Smooth muscle cell (in vitro differentiated cells): ENCODE results near the gene COL27A1. TPM values are rescaled to one million over a fixed set of nuclear protein-coding genes. Genes with fewer than 3 reads are reported as not detected.

ENCODE experiments used
- DNase-seq: peaks from one replicate; lab custom pipeline; 2025; ENCODE audit not compliant: unreplicated experiment; lab: John Stamatoyannopoulos, UW
- H2AFZ ChIP-seq: fragments of 200-600 bp; sonication (generic); 2 replicates; pipeline ENCODE4 v1.6.0; 2016; ENCODE audit warnings: antibody characterized with exemption, low read depth, mild to moderate bottlenecking
- H3F3A ChIP-seq: fragments of 200-600 bp; sonication (generic); 2 replicates; pipeline ENCODE4 v1.6.0; 2017; ENCODE audit warnings: antibody characterized with exemption, low read depth
- H3K27ac ChIP-seq: fragments of 200-600 bp; sonication (generic); 2 replicates; pipeline ENCODE4 v1.5.1; 2016; ENCODE audit warnings: low read depth, mild to moderate bottlenecking
- H3K27me3 ChIP-seq: fragments of 200-600 bp; sonication (generic); 2 replicates; pipeline ENCODE4 v1.6.1; 2016; ENCODE audit warnings: low read depth, mild to moderate bottlenecking
- H3K36me3 ChIP-seq: fragments of 200-600 bp; sonication (generic); 2 replicates; pipeline ENCODE4 v1.5.1; 2016; ENCODE audit warnings: low read depth
- H3K4me1 ChIP-seq: fragments of 200-600 bp; sonication (generic); 2 replicates; pipeline ENCODE4 v1.5.1; 2016; ENCODE audit warnings: low read depth
- H3K4me2 ChIP-seq: fragments of 200-600 bp; sonication (generic); 2 replicates; pipeline ENCODE4 v1.6.0; 2016; ENCODE audit warnings: mild to moderate bottlenecking
- H3K4me3 ChIP-seq: fragments of 200-600 bp; sonication (generic); 2 replicates; pipeline ENCODE4 v1.5.1; 2016; ENCODE audit warnings: mild to moderate bottlenecking
- H3K79me2 ChIP-seq: fragments of 200-600 bp; sonication (generic); 2 replicates; pipeline ENCODE4 v1.6.0; 2016; ENCODE audit warnings: low read depth, mild to moderate bottlenecking
- H3K9ac ChIP-seq: fragments of 200-600 bp; sonication (generic); 2 replicates; pipeline ENCODE4 v1.6.0; 2016; ENCODE audit warnings: low read depth
- H3K9me3 ChIP-seq: fragments of 200-600 bp; sonication (generic); replicated peaks from 2 replicates; pipeline ENCODE4 v1.5.1; 2016; ENCODE audit warnings: low read depth
- H4K20me1 ChIP-seq: fragments of 200-600 bp; sonication (generic); 2 replicates; pipeline ENCODE4 v1.6.0; 2016; ENCODE audit warnings: low read depth
- WGBS: methylation state at CpG from one replicate; pipeline ENCODE4 v1.1.7; 2016; ENCODE audit warnings: low lambda C conversion rate; 5-methylcytosine and 5-hydroxymethylcytosine counted together
- polyA plus RNA-seq: library from polyadenylated mRNA; unstranded; fragments of >200 nt; fragmentation: Nextera tagmentation; extraction: Ambion mirVana; gene quantifications from 2 replicates; pipeline ENCODE4 v1.2.1, GENCODE V29; 2016
- total RNA-seq: library from RNA; depleted of rRNA; stranded (reverse); fragments of >200 nt; gene quantifications from 2 replicates; pipeline ENCODE4 v1.2.3, GENCODE V29; 2014
- TF ChIP-seq, protein P1 (sequence below): fragments of 200-600 bp; sonication (generic); IDR thresholded peaks from 2 replicates; pipeline ENCODE4 v1.5.1; 2017; ENCODE audit warnings: borderline replicate concordance, mild to moderate bottlenecking, antibody characterized with exemption; ENCODE audit not compliant: insufficient read depth, poor library complexity, severe bottlenecking

COL27A1 gene
- total and polyA plus RNA-seq, 2 experiments from 2014 or later = 18.1 to 19.9 TPM

GRCh38 chr9:114342755-114343440 lies 187.6 kb downstream of the COL27A1 start:
- Histone ChIP-seq H3K79me2 (no peaks in the 10 kb centered on the region), H3K27me3 (no peaks in the 10 kb centered on the region), H3K9ac (no peak overlapping the region), H3F3A (no peaks in the 10 kb centered on the region), H3K4me3 (no peak overlapping the region), H3K27ac (peak overlapping the region; percentile 55), H3K4me1 (no peaks in the 10 kb centered on the region), H3K9me3 (no peaks in the 10 kb centered on the region), H3K36me3 (peaks cover 4% of the 10 kb centered on the region), H2AFZ (no peak overlapping the region), H4K20me1 (no peaks in the 10 kb centered on the region), H3K4me2 (no peak overlapping the region)
- 96% methylated on average over 5 of the region's 5 CpGs for WGBS
- no peak for DNase-seq
- TF ChIP-seq, protein P1, sequence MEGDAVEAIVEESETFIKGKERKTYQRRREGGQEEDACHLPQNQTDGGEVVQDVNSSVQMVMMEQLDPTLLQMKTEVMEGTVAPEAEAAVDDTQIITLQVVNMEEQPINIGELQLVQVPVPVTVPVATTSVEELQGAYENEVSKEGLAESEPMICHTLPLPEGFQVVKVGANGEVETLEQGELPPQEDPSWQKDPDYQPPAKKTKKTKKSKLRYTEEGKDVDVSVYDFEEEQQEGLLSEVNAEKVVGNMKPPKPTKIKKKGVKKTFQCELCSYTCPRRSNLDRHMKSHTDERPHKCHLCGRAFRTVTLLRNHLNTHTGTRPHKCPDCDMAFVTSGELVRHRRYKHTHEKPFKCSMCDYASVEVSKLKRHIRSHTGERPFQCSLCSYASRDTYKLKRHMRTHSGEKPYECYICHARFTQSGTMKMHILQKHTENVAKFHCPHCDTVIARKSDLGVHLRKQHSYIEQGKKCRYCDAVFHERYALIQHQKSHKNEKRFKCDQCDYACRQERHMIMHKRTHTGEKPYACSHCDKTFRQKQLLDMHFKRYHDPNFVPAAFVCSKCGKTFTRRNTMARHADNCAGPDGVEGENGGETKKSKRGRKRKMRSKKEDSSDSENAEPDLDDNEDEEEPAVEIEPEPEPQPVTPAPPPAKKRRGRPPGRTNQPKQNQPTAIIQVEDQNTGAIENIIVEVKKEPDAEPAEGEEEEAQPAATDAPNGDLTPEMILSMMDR = no peak

- TF ChIP-seq, protein P1 = no peak
- Histone ChIP-seq H3K27me3 (no peaks in the 10 kb centered on the region), H4K20me1 (no peaks in the 10 kb centered on the region), H3K79me2 (no peaks in the 10 kb centered on the region), H2AFZ (no peak overlapping the region), H3K9me3 (no peaks in the 10 kb centered on the region), H3K9ac (no peak overlapping the region), H3K4me1 (peaks cover 6% of the 10 kb centered on the region), H3K4me2 (no peak overlapping the region), H3F3A (no peaks in the 10 kb centered on the region), H3K36me3 (peaks cover 4% of the 10 kb centered on the region), H3K4me3 (no peak overlapping the region), H3K27ac (peak overlapping the region; percentile 55)
- DNase-seq = no peak
- WGBS = 76% methylated on average over 9 of the region's 9 CpGs
Measured at GRCh38 chr9:114343471-114344187, 188.3 kb downstream of the COL27A1 start.

DNA sequence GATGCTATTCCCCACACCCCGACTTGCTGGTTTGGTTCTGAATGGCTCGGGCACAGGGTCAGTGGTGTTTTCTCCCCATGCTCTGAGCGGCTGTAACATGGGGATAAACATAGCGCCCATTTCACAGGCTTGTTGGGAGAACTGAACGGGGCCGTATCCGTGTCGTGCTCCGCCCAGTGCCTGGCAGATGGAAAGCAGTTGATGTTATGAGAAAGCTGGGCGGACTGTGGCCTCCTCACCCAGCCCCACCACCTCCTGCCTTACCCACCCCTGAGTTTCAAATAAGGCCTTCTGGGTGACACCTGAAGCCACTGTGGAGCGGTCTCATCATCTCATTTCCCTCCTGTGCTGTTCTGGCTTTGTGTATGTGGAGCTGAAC lies 188.8 kb downstream of the COL27A1 start:
- Histone ChIP-seq H3K9me3 (no peaks in the 10 kb centered on the region), H4K20me1 (no peaks in the 10 kb centered on the region), H3K79me2 (no peaks in the 10 kb centered on the region), H3K27me3 (no peaks in the 10 kb centered on the region), H2AFZ (no peak overlapping the region), H3K4me3 (no peak overlapping the region), H3K4me2 (no peak overlapping the region), H3K9ac (no peak overlapping the region), H3F3A (no peaks in the 10 kb centered on the region), H3K27ac (peak overlapping the region; percentile 55), H3K36me3 (peaks cover 4% of the 10 kb centered on the region), H3K4me1 (peaks cover 11% of the 10 kb centered on the region)
- no peak for DNase-seq
- 92% methylated on average over 11 of the region's 11 CpGs for WGBS
- TF ChIP-seq, protein P1 = no peak
